Measurements from ENCODE around the gene NR2C1. TPM values are rescaled to one million over a fixed set of nuclear protein-coding genes. Genes with fewer than 3 reads are reported as not detected.
A peak's percentile ranks its signal among the peaks of the same experiment; 100 is the strongest.

The NR2C1 gene
- total and polyA plus RNA-seq, 10 of the 15 experiments (the other 5 are each of a cell fraction or from before 2014, with no cell fraction given): 8.8 to 38.1 (median 31.3) TPM

DNA sequence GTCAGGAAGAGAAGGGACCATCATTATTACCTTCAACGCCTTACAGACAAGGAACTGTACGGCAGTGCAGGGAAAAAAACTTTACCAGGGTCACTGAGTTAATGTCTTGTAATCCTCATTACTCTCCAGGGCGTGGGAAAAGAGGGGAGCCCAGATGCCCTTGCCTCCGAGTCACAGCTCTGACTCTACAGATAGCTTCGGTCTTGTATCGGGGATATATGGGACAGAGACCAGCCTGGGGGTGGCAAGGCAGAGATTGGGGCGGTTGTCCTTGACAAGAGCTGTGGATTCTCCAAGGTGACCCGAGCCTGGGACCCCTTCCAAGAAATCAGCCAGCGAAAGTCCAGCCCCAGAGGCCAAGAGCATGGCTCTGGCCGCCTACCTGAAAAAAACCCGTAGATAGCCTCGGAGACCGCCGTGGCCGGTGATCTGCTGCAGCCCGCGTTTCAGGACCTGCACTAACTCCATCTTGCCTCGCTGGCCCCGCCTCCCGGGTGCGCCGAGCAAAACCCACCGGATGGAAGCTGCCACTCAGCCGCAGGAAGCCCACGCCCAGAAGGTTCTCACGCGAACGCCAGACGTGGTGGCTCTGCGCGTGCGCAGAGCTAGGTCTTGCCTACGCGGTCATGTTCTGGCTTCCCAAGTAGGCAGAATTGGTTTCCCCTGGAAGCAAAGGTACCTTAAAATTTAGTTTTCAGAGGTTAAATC is 70.1 kb downstream of the NR2C1 start, which contains the start of gene NDUFA12 (continued):
- peak; percentile 36; the same call in 1 of the 2 replicates for TF ChIP-seq CREM (IDR thresholded peaks at IDR 0.05; ENCODE audit: low read depth)
- no peak for TF ChIP-seq CUX1 (IDR thresholded peaks at IDR 0.05; ENCODE audit: insufficient replicate concordance, low read depth, low read length)
- TF ChIP-seq CBFB (IDR thresholded peaks at IDR 0.05; ENCODE audit: low read depth): peak; percentile 56
- no peak for TF ChIP-seq ZNF274 (IDR thresholded peaks at IDR 0.05; ENCODE audit: insufficient read depth, insufficient read length)
- TF ChIP-seq, protein P1, sequence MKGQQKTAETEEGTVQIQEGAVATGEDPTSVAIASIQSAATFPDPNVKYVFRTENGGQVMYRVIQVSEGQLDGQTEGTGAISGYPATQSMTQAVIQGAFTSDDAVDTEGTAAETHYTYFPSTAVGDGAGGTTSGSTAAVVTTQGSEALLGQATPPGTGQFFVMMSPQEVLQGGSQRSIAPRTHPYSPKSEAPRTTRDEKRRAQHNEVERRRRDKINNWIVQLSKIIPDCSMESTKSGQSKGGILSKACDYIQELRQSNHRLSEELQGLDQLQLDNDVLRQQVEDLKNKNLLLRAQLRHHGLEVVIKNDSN (IDR thresholded peaks at IDR 0.05; ENCODE audit: borderline replicate concordance, extremely low read length, insufficient read depth, low read depth, low read length): no peak
- TF ChIP-seq HSF1 (IDR thresholded peaks at IDR 0.05; ENCODE audit: low read depth, low read length): 0 out of 2 replicates have a peak, but pooled peaks have one; percentile 13
- TF ChIP-seq, protein P2, sequence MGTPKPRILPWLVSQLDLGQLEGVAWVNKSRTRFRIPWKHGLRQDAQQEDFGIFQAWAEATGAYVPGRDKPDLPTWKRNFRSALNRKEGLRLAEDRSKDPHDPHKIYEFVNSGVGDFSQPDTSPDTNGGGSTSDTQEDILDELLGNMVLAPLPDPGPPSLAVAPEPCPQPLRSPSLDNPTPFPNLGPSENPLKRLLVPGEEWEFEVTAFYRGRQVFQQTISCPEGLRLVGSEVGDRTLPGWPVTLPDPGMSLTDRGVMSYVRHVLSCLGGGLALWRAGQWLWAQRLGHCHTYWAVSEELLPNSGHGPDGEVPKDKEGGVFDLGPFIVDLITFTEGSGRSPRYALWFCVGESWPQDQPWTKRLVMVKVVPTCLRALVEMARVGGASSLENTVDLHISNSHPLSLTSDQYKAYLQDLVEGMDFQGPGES (IDR thresholded peaks at IDR 0.05): no peak
- TF ChIP-seq PKNOX1 (IDR thresholded peaks at IDR 0.05): peak; percentile 98
- TF ChIP-seq, protein P3, sequence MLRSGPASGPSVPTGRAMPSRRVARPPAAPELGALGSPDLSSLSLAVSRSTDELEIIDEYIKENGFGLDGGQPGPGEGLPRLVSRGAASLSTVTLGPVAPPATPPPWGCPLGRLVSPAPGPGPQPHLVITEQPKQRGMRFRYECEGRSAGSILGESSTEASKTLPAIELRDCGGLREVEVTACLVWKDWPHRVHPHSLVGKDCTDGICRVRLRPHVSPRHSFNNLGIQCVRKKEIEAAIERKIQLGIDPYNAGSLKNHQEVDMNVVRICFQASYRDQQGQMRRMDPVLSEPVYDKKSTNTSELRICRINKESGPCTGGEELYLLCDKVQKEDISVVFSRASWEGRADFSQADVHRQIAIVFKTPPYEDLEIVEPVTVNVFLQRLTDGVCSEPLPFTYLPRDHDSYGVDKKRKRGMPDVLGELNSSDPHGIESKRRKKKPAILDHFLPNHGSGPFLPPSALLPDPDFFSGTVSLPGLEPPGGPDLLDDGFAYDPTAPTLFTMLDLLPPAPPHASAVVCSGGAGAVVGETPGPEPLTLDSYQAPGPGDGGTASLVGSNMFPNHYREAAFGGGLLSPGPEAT (IDR thresholded peaks at IDR 0.05; ENCODE audit: low read depth): peak; percentile 91
- TF ChIP-seq RBBP5 (conservative IDR thresholded peaks at IDR 0.05): no peak
- no peak for TF ChIP-seq GATAD2B (conservative IDR thresholded peaks at IDR 0.05; ENCODE audit: low read depth)
- TF ChIP-seq MTA3 (IDR thresholded peaks at IDR 0.05; ENCODE audit: borderline replicate concordance, low read length): no peak
- TF ChIP-seq IKZF1 (conservative IDR thresholded peaks at IDR 0.05): peak; percentile 82
- TF ChIP-seq ASH2L (IDR thresholded peaks at IDR 0.05; ENCODE audit: borderline replicate concordance, low read depth): no peak
- peak in 1 of 2 experiments; percentile 24; a peak in 1 of 4 replicates for TF ChIP-seq IKZF2 (IDR thresholded peaks at IDR 0.05)

All from GM12878 (cell line).